Skin of body (tissue), 2 donors: Measurements from ENCODE around the gene OR2G6. TPM values are rescaled to one million over a fixed set of nuclear protein-coding genes. Genes with fewer than 3 reads are reported as not detected.
"Not testable (repeated sequence)": the region's sequence is repeated elsewhere in the genome, so short reads cannot be mapped to it uniquely, and the experiment has no call there.

Experiments
- DNase-seq: peaks from one replicate; lab custom pipeline; 2025; lab: John Stamatoyannopoulos, UW
- total RNA-seq: library from RNA; depleted of rRNA; stranded (reverse); fragments of >200 nt; gene quantifications from one replicate; pipeline ENCODE4 v1.2.3, GENCODE V29; 2014

The OR2G6 gene
- total RNA-seq, 1 donor from 2014 or later = not detected

DNA sequence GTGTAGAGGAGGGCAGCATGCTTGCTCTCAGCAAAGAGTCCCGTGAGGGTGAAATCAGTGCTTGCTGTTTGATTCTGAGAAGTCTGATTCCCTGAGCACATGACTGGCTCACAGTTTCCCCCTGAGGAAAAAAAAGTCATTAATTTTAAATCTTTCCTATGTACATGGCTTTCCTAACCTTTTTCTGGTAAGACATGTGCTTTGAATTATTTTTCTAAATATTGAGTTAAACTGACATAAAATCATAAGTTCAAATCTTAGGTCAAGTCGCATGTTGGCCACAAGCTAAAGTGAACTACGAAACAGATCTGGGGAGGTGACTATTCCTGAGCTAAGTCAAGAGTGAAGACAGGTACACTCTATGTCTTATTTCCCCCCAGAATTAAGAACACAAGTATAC lies 66.8 kb downstream of the OR2G6 start, which contains the start of gene OR2T34:
Gene OR2T34, minus strand, starts transcription at position 101 of the 400 bp plus-strand sequence. Its CDS starts 0 bp downstream, at position 101.
- DNase-seq = not testable (repeated sequence)

DNA sequence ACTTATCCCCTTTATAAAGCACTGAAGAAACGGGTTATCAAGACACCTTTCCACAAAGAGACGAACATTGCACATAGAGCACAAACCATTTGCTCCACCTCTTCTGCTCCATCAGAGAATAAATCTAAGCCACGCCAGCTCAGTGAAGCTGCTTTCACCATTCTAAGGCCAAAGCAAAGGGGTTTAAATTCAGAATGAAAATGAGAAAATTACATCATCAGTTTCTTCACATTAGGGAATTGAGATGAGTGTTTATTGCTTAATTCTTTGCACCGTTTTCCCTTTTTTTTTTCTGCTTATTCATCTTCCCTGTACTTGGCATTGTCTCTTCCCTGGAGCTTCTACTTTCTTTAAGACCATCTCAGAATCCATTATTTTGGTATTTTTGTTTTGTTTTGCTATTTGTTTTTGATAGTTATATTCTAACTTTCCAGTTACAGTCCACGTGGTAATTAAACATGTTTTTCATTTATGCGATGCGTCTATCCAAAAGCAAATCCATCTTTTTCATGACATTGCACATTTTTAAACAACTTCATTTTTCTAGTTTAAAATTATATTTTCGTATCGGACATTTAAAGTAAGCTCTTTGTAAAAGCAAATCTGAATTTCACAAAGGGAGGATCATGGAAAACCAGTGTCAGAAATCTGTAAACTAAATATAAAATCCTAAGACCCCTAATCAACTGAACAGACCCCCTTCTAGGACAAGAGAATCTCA lies 68.5 kb downstream of the OR2G6 start:
- DNase-seq = no peak

Other genes with a start within 250 kb of the OR2G6 start
- gene OR2T33, start 230.1 kb upstream of the OR2G6 start, total RNA-seq = not detected
- gene OR2T12, start 204.6 kb upstream of the OR2G6 start, total RNA-seq = not detected
- gene OR2M7, start 183.5 kb upstream of the OR2G6 start, total RNA-seq = not detected
- gene OR14C36, start 159.3 kb upstream of the OR2G6 start, total RNA-seq = not detected
- not detected for gene OR2T4, start 146.4 kb upstream of the OR2G6 start, total RNA-seq
- gene OR2T6, start 132.3 kb upstream of the OR2G6 start, total RNA-seq = not detected
- gene OR2T1, start 105.0 kb upstream of the OR2G6 start, total RNA-seq = not detected
- gene OR2T2, start 62.4 kb upstream of the OR2G6 start, total RNA-seq = not detected
- not detected for gene OR2T3, start 34.7 kb upstream of the OR2G6 start, total RNA-seq
- not detected for gene OR2T5, start 19.5 kb upstream of the OR2G6 start, total RNA-seq
- gene OR2T29, start 54.7 kb downstream of the OR2G6 start, total RNA-seq = not detected
- not detected for gene OR2T34, start 66.7 kb downstream of the OR2G6 start, total RNA-seq
- not detected for gene OR2T10, start 89.6 kb downstream of the OR2G6 start, total RNA-seq
- not detected for gene OR2T11, start 127.0 kb downstream of the OR2G6 start, total RNA-seq
- gene OR2T35, start 137.2 kb downstream of the OR2G6 start, total RNA-seq = not detected
- not detected for gene OR2T27, start 147.5 kb downstream of the OR2G6 start, total RNA-seq
- not detected for gene OR14I1, start 194.7 kb downstream of the OR2G6 start, total RNA-seq
- not detected for gene LYPD8, start 247.7 kb downstream of the OR2G6 start, total RNA-seq